GM11168 (cell line): ENCODE results near the gene ABI1.
"Not testable (repeated sequence)": the region's sequence is repeated elsewhere in the genome, so short reads cannot be mapped to it uniquely, and the experiment has no call there.

Experiments
- in situ Hi-C: fragments of 300-500 bp; cut with MboI; formaldehyde crosslinking; loops from one replicate; pipeline ENCODE4 v1.12.0; 2022; ENCODE audit warnings: low sequenced_read_pairs; ENCODE audit not compliant: unreplicated experiment

The ABI1 gene

DNA sequence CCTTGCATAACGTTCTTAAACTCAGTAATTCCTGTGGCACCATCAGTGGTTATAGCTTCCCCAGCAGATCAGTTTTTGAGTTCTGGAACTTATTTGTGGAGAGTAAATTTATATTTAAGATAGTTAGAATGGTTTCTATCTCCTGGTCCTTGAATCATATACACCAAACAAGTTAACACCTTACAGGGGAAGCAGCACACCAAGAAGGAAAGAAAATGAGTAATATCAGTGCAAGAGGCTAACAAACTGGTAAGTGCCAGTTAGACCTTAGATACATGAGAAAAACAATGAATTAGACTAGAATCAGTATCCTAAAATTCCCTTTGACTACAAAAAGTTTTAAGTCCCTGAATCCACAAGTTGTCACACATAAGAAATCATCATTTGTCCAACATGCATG, 54.2 kb downstream of the ABI1 start:
- in situ Hi-C loops, result no loop called here

GRCh38 chr10:26805567-26806245, 55.1 kb downstream of the ABI1 start:
- in situ Hi-C loops, result no loop called here

GRCh38 chr10:26804418-26805393, 56.1 kb downstream of the ABI1 start:
- in situ Hi-C loops, result no loop called here

DNA sequence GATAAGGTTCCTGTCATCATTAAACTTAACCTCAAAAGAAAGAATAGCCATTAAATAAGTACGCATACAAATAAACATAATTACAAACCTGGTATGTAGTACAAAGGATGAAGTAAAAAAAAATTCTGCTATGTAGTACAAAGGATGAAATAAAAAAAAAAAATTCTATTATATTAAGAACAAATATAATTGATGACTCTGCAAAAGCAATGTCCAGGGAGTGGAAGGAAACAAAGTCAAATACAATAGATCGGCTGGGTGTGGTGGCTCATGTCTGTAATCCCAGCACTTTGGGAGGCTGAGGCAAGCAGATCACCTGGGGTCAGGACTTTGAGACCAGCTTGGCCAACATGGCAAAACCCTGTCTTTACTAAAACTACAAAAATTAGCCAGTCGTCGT, 56.9 kb downstream of the ABI1 start:
- in situ Hi-C loops, result no loop called here

DNA sequence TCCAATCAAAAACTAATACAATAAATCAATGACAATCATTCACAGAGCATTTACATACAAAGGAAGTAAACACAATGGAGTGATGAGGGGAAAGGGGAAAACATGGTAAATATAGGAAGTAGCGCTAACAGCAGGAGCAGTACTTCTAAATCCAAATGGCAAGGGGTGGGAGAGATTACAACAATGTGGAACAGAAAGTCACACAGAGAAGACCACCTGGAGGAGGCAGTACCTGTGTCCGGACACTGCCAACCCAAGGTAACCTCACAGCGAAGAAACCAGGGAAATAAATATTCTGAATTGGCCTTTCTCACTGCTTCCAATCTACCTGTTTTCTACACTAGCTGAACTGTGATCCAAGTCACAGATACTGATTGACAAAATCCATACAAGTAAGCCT, 58.2 kb downstream of the ABI1 start:
- in situ Hi-C loops, result no loop called here

DNA sequence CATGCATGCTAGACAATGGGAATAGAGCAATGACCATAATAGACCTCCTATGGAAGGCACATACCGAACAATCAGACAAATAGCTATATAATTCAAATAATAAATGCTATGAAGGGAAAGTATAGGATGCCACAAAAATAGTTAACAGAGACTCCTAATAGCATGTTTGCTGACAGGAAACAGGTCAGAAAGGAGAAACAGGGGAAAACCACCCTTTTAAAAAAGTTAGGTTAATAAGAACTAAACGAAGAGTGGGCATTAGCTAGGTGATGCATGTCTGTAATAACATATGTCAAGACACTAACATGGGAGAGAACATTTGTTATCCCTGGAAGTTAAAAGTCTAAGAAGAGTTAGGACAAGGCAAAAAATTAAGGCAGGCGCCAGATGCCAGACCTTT, 58.9 kb downstream of the ABI1 start:
- in situ Hi-C loops, result no loop called here

- in situ Hi-C loops, result no loop called here
These were observed 59.5 kb downstream of the ABI1 start for GRCh38 chr10:26801274-26801673.

DNA sequence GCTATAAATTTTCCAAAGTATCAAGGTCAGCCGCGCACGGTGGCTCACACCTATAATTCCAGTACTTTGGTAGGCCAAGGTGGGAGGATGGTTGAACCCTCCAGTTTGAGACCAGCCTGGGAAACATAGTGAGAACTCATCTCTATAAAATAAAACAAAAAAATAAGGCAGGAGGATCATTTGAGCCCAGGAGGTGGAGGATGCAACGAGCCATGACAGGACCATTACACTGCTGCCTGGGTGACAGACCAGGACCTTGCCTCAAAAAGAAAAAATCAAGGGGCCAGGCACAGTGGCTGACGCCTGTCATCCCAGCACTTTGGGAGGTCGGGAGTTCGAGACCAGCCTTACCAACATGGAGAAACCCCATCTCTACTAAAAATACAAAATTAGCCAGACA, 60.3 kb downstream of the ABI1 start:
- in situ Hi-C loops, result no loop called here

GRCh38 chr10:26799342-26799741, 61.4 kb downstream of the ABI1 start:
- in situ Hi-C loops, result no loop called here

DNA sequence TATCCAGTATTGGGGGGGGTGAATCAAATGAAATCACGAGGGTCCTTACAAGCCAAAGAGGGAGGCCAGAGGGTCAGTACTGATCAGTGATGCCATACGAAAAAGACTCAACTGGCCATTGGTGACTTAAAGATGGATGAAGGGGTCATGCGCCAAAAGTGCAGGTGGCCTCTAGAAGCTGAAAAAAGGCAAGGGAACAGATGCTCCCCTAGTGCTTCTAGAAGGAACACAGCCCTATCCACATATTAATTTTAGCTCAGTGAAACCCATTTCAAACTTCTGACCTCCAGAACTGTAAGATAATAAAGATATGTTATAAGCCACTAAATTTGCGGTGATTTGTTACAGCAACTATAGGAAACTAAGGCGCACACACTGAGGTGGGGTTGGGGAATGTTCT, 62.5 kb downstream of the ABI1 start:
- in situ Hi-C loops, result no loop called here

DNA sequence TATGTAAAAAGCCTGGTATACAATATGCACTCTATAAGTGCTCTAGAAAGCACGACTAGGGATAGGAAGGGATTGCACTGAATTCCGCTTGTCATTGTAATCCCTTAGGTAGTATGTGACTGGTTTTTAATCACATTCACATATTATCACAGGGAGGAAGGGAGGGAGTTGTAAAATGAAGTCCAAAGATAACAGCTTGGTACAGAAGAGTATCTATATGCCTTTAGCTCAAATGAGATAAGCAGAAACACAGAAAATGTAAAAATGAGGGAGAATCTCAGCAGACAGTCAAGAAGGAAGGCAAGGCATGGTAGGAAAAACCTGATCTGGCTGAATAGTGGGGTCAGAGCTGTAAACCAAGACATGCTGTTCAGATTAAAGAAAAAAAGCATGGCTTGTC, 63.4 kb downstream of the ABI1 start:
- in situ Hi-C loops, result no loop called here

DNA sequence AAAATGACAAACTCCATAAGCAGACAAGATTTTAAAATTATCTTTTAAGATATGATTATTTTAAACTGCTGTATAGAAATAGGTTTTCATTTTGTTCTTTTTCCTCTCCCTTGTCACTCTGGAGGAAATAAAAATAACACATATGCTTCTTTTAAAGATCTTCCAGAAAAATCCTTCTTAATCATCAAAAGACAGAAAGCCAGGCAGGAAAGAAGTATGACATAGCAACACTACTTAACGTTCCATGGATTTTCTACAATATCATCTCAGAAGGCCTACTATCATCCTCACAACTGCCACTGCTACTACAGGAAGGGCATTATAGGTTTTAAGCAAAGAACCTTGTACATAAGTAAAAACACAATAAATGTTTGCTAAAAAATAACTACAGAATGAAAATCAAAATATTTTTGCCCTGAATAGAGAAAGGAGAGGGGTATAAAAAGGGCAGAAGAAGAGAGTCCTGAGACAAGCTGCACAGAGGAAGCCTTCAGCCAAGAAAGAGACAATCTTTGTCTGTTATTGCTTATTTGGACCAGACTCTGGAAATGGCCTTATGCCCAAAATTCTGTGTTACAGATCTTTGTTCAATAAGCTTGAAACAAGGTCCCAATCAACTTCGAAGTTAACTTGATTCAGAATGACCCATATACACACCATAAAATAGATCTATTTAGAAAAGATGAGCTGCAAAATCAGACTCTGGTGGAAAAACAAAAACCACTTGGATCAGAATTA, 67.8 kb downstream of the ABI1 start:
- in situ Hi-C loops, result no loop called here

DNA sequence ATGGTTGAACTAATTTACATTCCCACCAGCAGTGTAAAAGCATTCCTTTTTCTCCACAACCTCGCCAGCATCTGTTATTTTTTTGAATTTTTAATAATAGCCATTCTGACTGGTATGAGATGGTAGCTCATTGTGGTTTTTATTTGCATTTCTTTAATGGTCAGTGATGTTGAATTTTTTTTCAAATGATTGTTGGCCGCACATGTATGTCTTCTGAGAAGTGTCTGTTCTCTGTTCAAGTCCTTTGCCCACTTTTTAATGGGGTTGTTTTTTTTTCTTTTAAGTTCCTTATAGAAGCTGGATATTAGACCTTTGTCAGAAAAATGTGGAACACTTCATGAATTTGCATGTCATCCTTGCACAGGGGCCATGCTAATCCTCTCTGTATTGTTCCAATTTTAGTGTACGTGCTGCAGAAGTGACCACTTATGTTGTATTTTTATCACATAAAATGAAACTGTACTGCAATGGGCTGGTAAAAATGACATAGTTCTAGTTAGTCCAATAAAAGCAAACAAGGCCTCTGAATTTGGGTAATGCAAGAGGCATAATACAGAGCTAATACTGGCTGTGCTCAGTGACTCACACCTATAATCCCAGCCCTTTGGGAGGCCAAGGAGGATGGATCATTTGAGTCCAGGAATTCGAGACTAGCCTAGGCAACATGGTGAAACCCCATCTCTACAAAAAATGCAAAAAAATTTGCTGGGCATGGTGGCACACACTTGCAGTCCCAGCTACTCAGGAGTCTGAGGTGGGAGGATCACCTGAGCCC, 70.3 kb downstream of the ABI1 start:
- in situ Hi-C loops, result no loop called here

- in situ Hi-C loops, result not testable (repeated sequence)
These were observed 71.0 kb downstream of the ABI1 start for GRCh38 chr10:26789779-26790178.

DNA sequence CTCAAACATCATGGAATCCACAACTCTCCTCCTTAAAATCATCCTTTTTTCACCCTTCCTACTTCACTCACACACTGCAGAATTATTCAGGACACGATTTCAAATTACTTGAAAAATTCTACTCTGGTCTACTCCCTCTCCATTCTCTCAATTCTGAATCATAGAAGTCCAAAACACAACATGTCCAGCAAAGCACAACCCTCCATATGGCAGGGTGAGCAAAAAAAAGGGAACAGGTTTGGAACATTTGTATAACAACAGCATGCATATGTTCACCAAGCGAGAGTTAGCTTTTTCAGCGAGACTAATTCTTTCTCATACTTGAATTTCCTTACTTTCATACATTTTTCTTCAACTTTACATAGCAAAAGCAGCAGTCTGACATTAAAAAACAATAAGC, 73.4 kb downstream of the ABI1 start:
- in situ Hi-C loops, result no loop called here

GRCh38 chr10:26781797-26782196, 79.0 kb downstream of the ABI1 start:
- in situ Hi-C loops, result no loop called here

DNA sequence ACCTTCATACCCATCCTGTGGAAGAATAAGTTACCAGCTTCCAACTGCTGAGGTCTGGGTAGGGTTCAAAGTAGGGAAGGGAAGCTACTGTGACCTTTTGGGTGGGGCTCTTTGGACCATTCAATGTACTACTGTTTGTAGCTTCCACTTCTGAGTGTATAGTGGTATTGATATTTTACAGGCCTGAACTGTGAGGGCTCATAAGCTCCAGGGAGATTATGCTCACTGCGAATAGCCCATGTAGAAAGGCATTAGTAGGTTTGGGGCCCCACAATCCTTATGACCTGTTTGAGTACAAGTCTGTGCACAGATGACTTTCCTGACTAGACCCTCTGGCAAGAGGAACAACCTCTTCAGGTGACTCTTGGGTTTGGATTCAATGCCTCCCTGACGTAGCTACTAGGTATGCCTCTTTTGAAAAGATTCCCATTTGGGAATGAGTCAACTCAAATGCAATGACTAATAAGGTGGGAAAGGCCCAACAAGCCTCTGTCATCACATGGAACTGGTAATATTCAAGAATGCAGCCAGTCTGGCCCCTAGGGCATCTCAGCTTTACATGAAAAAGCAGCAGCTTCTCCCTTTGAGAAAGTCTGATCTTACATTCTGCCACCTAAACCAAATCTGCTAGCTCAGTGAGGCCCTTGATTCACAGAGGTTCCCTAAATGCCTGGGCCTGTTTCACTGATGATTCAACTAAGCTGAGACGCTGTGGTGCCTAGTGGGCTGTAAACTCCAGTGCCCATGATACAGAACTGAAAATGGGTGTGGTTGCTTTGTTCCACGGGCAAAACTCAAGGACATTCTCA, 79.8 kb downstream of the ABI1 start:
- in situ Hi-C loops, result no loop called here

GRCh38 chr10:26780106-26780792, 80.5 kb downstream of the ABI1 start:
- in situ Hi-C loops, result no loop called here
